Neural cell (in vitro differentiated cells): ENCODE data around the gene TEX22. TPM values are rescaled to one million over a fixed set of nuclear protein-coding genes. Genes with fewer than 3 reads are reported as not detected.

Source experiments
- H2AFZ ChIP-seq: fragments of 200-600, 300-800 bp; sonication (generic), shearing (Covaris generic); 2 replicates; pipeline ENCODE4 v1.6.0; 2014; ENCODE audit warnings: low read depth, mild to moderate bottlenecking, antibody characterized with exemption, low read length, moderate library complexity
- H3F3A ChIP-seq: fragments of 200-600 bp; shearing (Covaris generic); 2 replicates; pipeline ENCODE4 v1.6.1; 2016; ENCODE audit warnings: mild to moderate bottlenecking, moderate library complexity, mixed read lengths, antibody characterized with exemption, low read length; ENCODE audit not compliant: insufficient read depth, poor library complexity, severe bottlenecking
- H3K27ac ChIP-seq: fragments of 200-600, 300-800 bp; sonication (generic), shearing (Covaris generic); 2 replicates; pipeline ENCODE4 v1.5.1; 2014; ENCODE audit warnings: mild to moderate bottlenecking, low read length, moderate library complexity
- H3K27me3 ChIP-seq: fragments of 300-800, 200-600 bp; sonication (generic), shearing (Covaris generic); 2 replicates; pipeline ENCODE4 v1.6.0; 2014; ENCODE audit warnings: mild to moderate bottlenecking, low read depth, low read length, moderate library complexity; ENCODE audit not compliant: insufficient read depth
- H3K36me3 ChIP-seq: fragments of 300-800, 200-600 bp; sonication (generic), shearing (Covaris generic); 2 replicates; pipeline ENCODE4 v1.5.1; 2014; ENCODE audit warnings: mild to moderate bottlenecking, antibody characterized with exemption, low read length, moderate library complexity; ENCODE audit not compliant: insufficient read depth
- H3K4me2 ChIP-seq: fragments of 300-800, 200-600 bp; sonication (generic), shearing (Covaris generic); 2 replicates; pipeline ENCODE4 v1.6.0; 2014; ENCODE audit warnings: mild to moderate bottlenecking, low read length
- H3K4me3 ChIP-seq: fragments of 300-800, 200-600 bp; sonication (generic), shearing (Covaris generic); 2 replicates; pipeline ENCODE4 v1.5.1; 2014; ENCODE audit warnings: mild to moderate bottlenecking, low read length, moderate library complexity
- H3K79me2 ChIP-seq: fragments of 200-600 bp; shearing (Covaris generic); replicated peaks from 2 replicates; pipeline ENCODE4 v1.6.0; 2014; ENCODE audit warnings: mild to moderate bottlenecking, low read length, moderate library complexity; ENCODE audit not compliant: insufficient read depth
- H3K9ac ChIP-seq: fragments of 300-800, 200-600 bp; sonication (generic), shearing (Covaris generic); 2 replicates; pipeline ENCODE4 v1.6.1; 2016; ENCODE audit warnings: mild to moderate bottlenecking, low read length, mixed read lengths
- H3K9me2 ChIP-seq: fragments of 200-600 bp; shearing (Covaris generic); 2 replicates; pipeline ENCODE4 v1.6.1; 2016; ENCODE audit warnings: mild to moderate bottlenecking, low read length, mixed read lengths; ENCODE audit not compliant: insufficient read depth
- H3K9me3 ChIP-seq: fragments of 200-600, 300-800 bp; sonication (generic), shearing (Covaris generic); 2 replicates; pipeline ENCODE4 v1.6.1; 2016; ENCODE audit warnings: mild to moderate bottlenecking, mixed run types, low read length, moderate library complexity, mixed read lengths
- H4K20me1 ChIP-seq: fragments of 200-600 bp; shearing (Covaris generic); 2 replicates; pipeline ENCODE4 v1.6.1; 2016; ENCODE audit warnings: mild to moderate bottlenecking, mixed run types; ENCODE audit not compliant: insufficient read depth
- CTCF ChIP-seq: fragments of 450-650 bp; IDR thresholded peaks from 2 replicates; pipeline ENCODE4 v1.5.1; 2014; ENCODE audit warnings: antibody characterized with exemption, mild to moderate bottlenecking, moderate library complexity; ENCODE audit not compliant: poor library complexity, severe bottlenecking
- EP300 ChIP-seq: fragments of 450-650 bp; conservative IDR thresholded peaks from 2 replicates; pipeline ENCODE4 v1.6.1; 2014; ENCODE audit warnings: antibody characterized with exemption, mild to moderate bottlenecking, moderate library complexity; ENCODE audit not compliant: poor library complexity, severe bottlenecking
- EZH2 ChIP-seq: fragments of 200-600, 300-800 bp; shearing (Covaris generic), sonication (generic); IDR thresholded peaks from 2 replicates; pipeline ENCODE4 v1.6.1; 2014; ENCODE audit warnings: antibody characterized with exemption, low read length, borderline replicate concordance, mild to moderate bottlenecking; ENCODE audit not compliant: insufficient read depth, poor library complexity, severe bottlenecking
- MXI1 ChIP-seq: fragments of 450-650 bp; conservative IDR thresholded peaks from 2 replicates; pipeline ENCODE4 v1.6.1; 2014; ENCODE audit warnings: antibody characterized with exemption, mild to moderate bottlenecking; ENCODE audit not compliant: poor library complexity, severe bottlenecking
- POLR2AphosphoS5 ChIP-seq: IDR thresholded peaks from 2 replicates; pipeline ENCODE4 v1.6.1; 2012
- RAD21 ChIP-seq: fragments of 450-650 bp; conservative IDR thresholded peaks from 2 replicates; pipeline ENCODE4 v1.6.1; 2014; ENCODE audit warnings: antibody characterized with exemption, mild to moderate bottlenecking, moderate library complexity
- REST ChIP-seq: IDR thresholded peaks from 2 replicates; pipeline ENCODE4 v1.6.1; 2012; ENCODE audit warnings: borderline replicate concordance
- SMC3 ChIP-seq: fragments of 450-650 bp; conservative IDR thresholded peaks from 2 replicates; pipeline ENCODE4 v1.6.1; 2014; ENCODE audit warnings: antibody characterized with exemption, mild to moderate bottlenecking, moderate library complexity; ENCODE audit not compliant: poor library complexity
- TAF1 ChIP-seq: IDR thresholded peaks from 2 replicates; pipeline ENCODE4 v1.6.1; 2012; ENCODE audit warnings: low read depth
- polyA plus RNA-seq: library from polyadenylated mRNA; depleted of rRNA; stranded (reverse); fragments of >200 nt; gene quantifications from 2 replicates; pipeline ENCODE4 v1.2.3, GENCODE V29; 2014

The TEX22 gene
- polyA plus RNA-seq, 1 donor from 2014 or later: 0.22 TPM

GRCh38 chr14:105458010-105458409 lies 59.7 kb downstream of the TEX22 start:
- H3F3A ChIP-seq: no peaks in the 10 kb centered on the region
- H3K4me2 ChIP-seq: no peak overlapping the region
- no peak overlapping the region for H3K4me3 ChIP-seq
- H3K9me2 ChIP-seq: no peaks in the 10 kb centered on the region
- no peaks in the 10 kb centered on the region for H3K79me2 ChIP-seq
- no peak overlapping the region for H3K27ac ChIP-seq
- H2AFZ ChIP-seq: no peak overlapping the region
- no peak for TF ChIP-seq MXI1
- no peak for TF ChIP-seq CTCF
- TF ChIP-seq TAF1: no peak
- TF ChIP-seq POLR2AphosphoS5: no peak
- TF ChIP-seq EP300: no peak
- no peak for TF ChIP-seq RAD21
- no peak for TF ChIP-seq SMC3
- no peak for TF ChIP-seq REST
- TF ChIP-seq EZH2: no peak
- H3K9ac ChIP-seq: no peak overlapping the region
- no peaks in the 10 kb centered on the region for H3K9me3 ChIP-seq
- no peaks in the 10 kb centered on the region for H3K36me3 ChIP-seq
- no peaks in the 10 kb centered on the region for H4K20me1 ChIP-seq
- no peaks in the 10 kb centered on the region for H3K27me3 ChIP-seq

- H2AFZ ChIP-seq: no peak overlapping the region
- H3K4me2 ChIP-seq: no peak overlapping the region
- no peaks in the 10 kb centered on the region for H4K20me1 ChIP-seq
- no peak for TF ChIP-seq RAD21
- TF ChIP-seq MXI1: no peak
- no peak for TF ChIP-seq REST
- TF ChIP-seq EZH2: no peak
- TF ChIP-seq EP300: no peak
- TF ChIP-seq CTCF: no peak
- no peak for TF ChIP-seq POLR2AphosphoS5
- TF ChIP-seq TAF1: no peak
- TF ChIP-seq SMC3: no peak
- H3K27ac ChIP-seq: no peak overlapping the region
- H3K36me3 ChIP-seq: no peaks in the 10 kb centered on the region
- H3F3A ChIP-seq: no peaks in the 10 kb centered on the region
- no peak overlapping the region for H3K9ac ChIP-seq
- H3K27me3 ChIP-seq: no peaks in the 10 kb centered on the region
- no peak overlapping the region for H3K4me3 ChIP-seq
- H3K79me2 ChIP-seq: no peaks in the 10 kb centered on the region
- H3K9me2 ChIP-seq: no peaks in the 10 kb centered on the region
- no peaks in the 10 kb centered on the region for H3K9me3 ChIP-seq
Observed at GRCh38 chr14:105458571-105458970, 60.2 kb downstream of the TEX22 start.
